OCI-LY1 (cell line): ENCODE data around the gene RAP1B.

Experiments used
- H2AFZ ChIP-seq: fragments of 200-600 bp; sonication (generic), shearing (Covaris generic); 2 replicates; pipeline ENCODE4 v1.6.0; 2014; ENCODE audit warnings: antibody characterized with exemption, mild to moderate bottlenecking, low read length
- H3F3A ChIP-seq: fragments of 200-600 bp; sonication (generic), shearing (Covaris generic); 2 replicates; pipeline ENCODE4 v1.6.0; 2014; ENCODE audit warnings: mild to moderate bottlenecking, antibody characterized with exemption, low read length, moderate library complexity; ENCODE audit not compliant: insufficient read depth
- H3K27ac ChIP-seq: fragments of 200-600 bp; sonication (generic); 2 replicates; pipeline ENCODE4 v1.5.1; 2014; ENCODE audit warnings: low read length, mixed run types, mild to moderate bottlenecking, low read depth; ENCODE audit not compliant: poor library complexity, severe bottlenecking
- H3K27me3 ChIP-seq: fragments of 200-600 bp; sonication (generic); 2 replicates; pipeline ENCODE4 v1.6.0; 2014; ENCODE audit warnings: antibody characterized with exemption, mild to moderate bottlenecking, low read length, moderate library complexity; ENCODE audit not compliant: insufficient read depth
- H3K36me3 ChIP-seq: fragments of 200-600 bp; sonication (generic); 2 replicates; pipeline ENCODE4 v1.6.1; 2014; ENCODE audit warnings: mild to moderate bottlenecking, antibody characterized with exemption, low read length, moderate library complexity, mixed read lengths; ENCODE audit not compliant: insufficient read depth
- H3K4me1 ChIP-seq: fragments of 200-600 bp; sonication (generic); 2 replicates; pipeline ENCODE4 v1.5.1; 2014; ENCODE audit warnings: mild to moderate bottlenecking, low read length, moderate library complexity; ENCODE audit not compliant: insufficient read depth, severe bottlenecking
- H3K4me2 ChIP-seq: fragments of 200-600 bp; sonication (generic), shearing (Covaris generic); 2 replicates; pipeline ENCODE4 v1.6.1; 2014; ENCODE audit warnings: low read length
- H3K4me3 ChIP-seq: fragments of 200-600 bp; sonication (generic); 2 replicates; pipeline ENCODE4 v1.5.1; 2014; ENCODE audit warnings: low read length, low read depth, mild to moderate bottlenecking, mixed read lengths; ENCODE audit not compliant: poor library complexity, severe bottlenecking
- H3K79me2 ChIP-seq: fragments of 200-600 bp; shearing (Covaris generic); 2 replicates; pipeline ENCODE4 v1.6.1; 2016; ENCODE audit warnings: mixed run types, low read length, mixed read lengths; ENCODE audit not compliant: insufficient read depth
- H3K9ac ChIP-seq: fragments of 200-600 bp; sonication (generic), shearing (Covaris generic); 2 replicates; pipeline ENCODE4 v1.6.1; 2014; ENCODE audit warnings: mild to moderate bottlenecking, low read length, mixed read lengths
- H3K9me2 ChIP-seq: fragments of 200-600 bp; sonication (generic), shearing (Covaris generic); 2 replicates; pipeline ENCODE4 v1.6.1; 2014; ENCODE audit warnings: low read depth, mild to moderate bottlenecking, low read length, mixed read lengths
- H3K9me3 ChIP-seq: fragments of 200-600 bp; shearing (Covaris generic); 2 replicates; pipeline ENCODE4 v1.6.1; 2014; ENCODE audit warnings: low read length, mixed read lengths
- H4K20me1 ChIP-seq: fragments of 200-600 bp; sonication (generic), shearing (Covaris generic); 2 replicates; pipeline ENCODE4 v1.6.0; 2016; ENCODE audit warnings: mild to moderate bottlenecking, low read length; ENCODE audit not compliant: insufficient read depth
- CTCF ChIP-seq: fragments of 200-600 bp; sonication (generic), shearing (Covaris generic); IDR thresholded peaks from 2 replicates; pipeline ENCODE4 v1.5.1; 2017; ENCODE audit warnings: mild to moderate bottlenecking, antibody characterized with exemption, low read length, moderate library complexity, mixed read lengths
- EZH2 ChIP-seq: fragments of 200-600 bp; sonication (generic), shearing (Covaris generic); IDR thresholded peaks from 2 replicates; pipeline ENCODE4 v1.8.0; 2017; ENCODE audit warnings: borderline replicate concordance, mixed run types, mild to moderate bottlenecking, antibody characterized with exemption, low read length, moderate library complexity, mixed read lengths

RAP1B gene

GRCh38 chr12:68648179-68648578 lies 37.5 kb downstream of the RAP1B start:
- H2AFZ ChIP-seq = no peak overlapping the region
- H3K36me3 ChIP-seq = peaks cover 55% of the 10 kb centered on the region
- no peak overlapping the region for H3K4me3 ChIP-seq
- no peaks in the 10 kb centered on the region for H3K4me1 ChIP-seq
- no peak overlapping the region for H3K27ac ChIP-seq
- no peak overlapping the region for H3K9ac ChIP-seq
- H3K79me2 ChIP-seq = peaks cover 61% of the 10 kb centered on the region
- no peak overlapping the region for H3K4me2 ChIP-seq
- TF ChIP-seq EZH2 (no peak), CTCF (no peak)
- H3K9me3 ChIP-seq = no peaks in the 10 kb centered on the region
- no peaks in the 10 kb centered on the region for H3K27me3 ChIP-seq
- H3K9me2 ChIP-seq = no peaks in the 10 kb centered on the region
- no peaks in the 10 kb centered on the region for H4K20me1 ChIP-seq
- H3F3A ChIP-seq = no peaks in the 10 kb centered on the region

- H4K20me1 ChIP-seq = no peaks in the 10 kb centered on the region
- no peak overlapping the region for H2AFZ ChIP-seq
- peaks cover 31% of the 10 kb centered on the region for H3K36me3 ChIP-seq
- H3K4me2 ChIP-seq = no peak overlapping the region
- no peak for TF ChIP-seq EZH2
- peak; percentile 33; the same call in 1 of the 2 replicates for TF ChIP-seq CTCF
- H3K9ac ChIP-seq = no peak overlapping the region
- no peaks in the 10 kb centered on the region for H3K27me3 ChIP-seq
- H3K27ac ChIP-seq = no peak overlapping the region
- H3K9me2 ChIP-seq = no peaks in the 10 kb centered on the region
- H3K9me3 ChIP-seq = no peaks in the 10 kb centered on the region
- H3K79me2 ChIP-seq = no peaks in the 10 kb centered on the region
- no peak overlapping the region for H3K4me3 ChIP-seq
- H3K4me1 ChIP-seq = no peaks in the 10 kb centered on the region
- H3F3A ChIP-seq = no peaks in the 10 kb centered on the region; the same call in 1 of the 2 replicates
Measured at GRCh38 chr12:68665016-68665569, 54.4 kb downstream of the RAP1B start.

- no peak overlapping the region for H3K27ac ChIP-seq
- no peaks in the 10 kb centered on the region for H3K27me3 ChIP-seq
- peaks cover 13% of the 10 kb centered on the region for H3K36me3 ChIP-seq
- H4K20me1 ChIP-seq = no peaks in the 10 kb centered on the region
- H3K4me3 ChIP-seq = no peak overlapping the region
- H3K9me3 ChIP-seq = no peaks in the 10 kb centered on the region
- no peaks in the 10 kb centered on the region for H3K79me2 ChIP-seq
- H3K9me2 ChIP-seq = no peaks in the 10 kb centered on the region
- no peaks in the 10 kb centered on the region for H3K4me1 ChIP-seq
- no peak overlapping the region for H3K9ac ChIP-seq
- TF ChIP-seq CTCF (no peak), EZH2 (no peak)
- H3K4me2 ChIP-seq = no peak overlapping the region
- H2AFZ ChIP-seq = no peak overlapping the region
- no peaks in the 10 kb centered on the region; the same call in 1 of the 2 replicates for H3F3A ChIP-seq
Measured at GRCh38 chr12:68667291-68667690, 56.6 kb downstream of the RAP1B start.
